ENCODE measurements around the gene UBE4B. TPM values are rescaled to one million over a fixed set of nuclear protein-coding genes. Genes with fewer than 3 reads are reported as not detected.
A peak's percentile ranks its signal among the peaks of the same experiment; 100 is the strongest.
"Not testable (repeated sequence)": the region's sequence is repeated elsewhere in the genome, so short reads cannot be mapped to it uniquely, and the experiment has no call there.

Gene UBE4B
- total RNA-seq, 1 experiment from 2014 or later: 54.7 TPM

- DNase-seq (ENCODE audit: low read depth, low spot score): no peak
- no peaks in the 10 kb centered on the region for H3K4me1 ChIP-seq (ENCODE audit: control insufficient read depth, insufficient read depth, low read length)
- intact Hi-C loops (cut with micrococcal nuclease; ENCODE audit: unreplicated experiment) (no loop called here), in situ Hi-C loops (cut with HindIII; ENCODE audit: low pct_unique_long_range_greater_than_20kb, low sequenced_read_pairs) (no loop called here)
- POLR2A ChIA-PET: no interaction called here
- H3K27me3 ChIP-seq (ENCODE audit: control insufficient read depth, insufficient read depth, low read length): no peaks in the 10 kb centered on the region
- no peak for ATAC-seq
- CTCF ChIA-PET: no interaction called here
- no TSS peak for BruUV-seq (replicated peaks)
- H3K4me3 ChIP-seq (ENCODE audit: low read depth in 2 of 2, low read length in 2 of 2): no peak overlapping the region
- H3K27ac ChIP-seq (ENCODE audit: low read length): no peak overlapping the region
- H3K9me3 ChIP-seq (ENCODE audit: control insufficient read depth, insufficient read depth, low read depth, low read length): no peaks in the 10 kb centered on the region
- no peaks in the 10 kb centered on the region for H3K36me3 ChIP-seq (ENCODE audit: control insufficient read depth, insufficient read depth, low read length)
- TF ChIP-seq REST (IDR thresholded peaks at IDR 0.05; ENCODE audit: insufficient read depth in 1 of 2, low read depth in 2 of 2, low read length in 1 of 2): no peak
- TF ChIP-seq SIN3A (IDR thresholded peaks at IDR 0.05; ENCODE audit: borderline replicate concordance, insufficient read depth, low read depth, low read length): no peak
- no peak for TF ChIP-seq POLR2AphosphoS5 (IDR thresholded peaks at IDR 0.05; ENCODE audit: low read depth, low read length)
- TF ChIP-seq TCF7L2 (IDR thresholded peaks at IDR 0.05; ENCODE audit: low read depth, low read length): no peak
Measured at GRCh38 chr1:10071640-10072039, 38.9 kb downstream of the UBE4B start.

- intact Hi-C loops (cut with micrococcal nuclease; ENCODE audit: unreplicated experiment); H3K4me1 ChIP-seq (ENCODE audit: control insufficient read depth, insufficient read depth, low read length); H3K36me3 ChIP-seq (ENCODE audit: control insufficient read depth, insufficient read depth, low read length); H3K27me3 ChIP-seq (ENCODE audit: control insufficient read depth, insufficient read depth, low read length); ATAC-seq; H3K27ac ChIP-seq (ENCODE audit: low read length); H3K9me3 ChIP-seq (ENCODE audit: control insufficient read depth, insufficient read depth, low read depth, low read length); H3K4me3 ChIP-seq (ENCODE audit: low read depth in 2 of 2, low read length in 2 of 2); DNase-seq (ENCODE audit: low read depth, low spot score); BruUV-seq (replicated peaks); in situ Hi-C loops (cut with HindIII; ENCODE audit: low pct_unique_long_range_greater_than_20kb, low sequenced_read_pairs); POLR2A ChIA-PET: not testable (repeated sequence)
- CTCF ChIA-PET: interaction anchor here (0.6 kb wide), 1 partner anchor 209 kb away, joined by 3 read pairs; no protein-coding TSS in a partner anchor
Measured at GRCh38 chr1:10073371-10073770, 40.6 kb downstream of the UBE4B start.

GRCh38 chr1:10074059-10074851, 41.5 kb downstream of the UBE4B start:
- Histone ChIP-seq H3K4me1 (ENCODE audit: control insufficient read depth, insufficient read depth, low read length) (no peaks in the 10 kb centered on the region), H3K4me3 (ENCODE audit: low read depth in 2 of 2, low read length in 2 of 2) (no peak overlapping the region), H3K27ac (ENCODE audit: low read length) (no peak overlapping the region), H3K27me3 (ENCODE audit: control insufficient read depth, insufficient read depth, low read length) (no peaks in the 10 kb centered on the region), H3K9me3 (ENCODE audit: control insufficient read depth, insufficient read depth, low read depth, low read length) (no peaks in the 10 kb centered on the region), H3K36me3 (ENCODE audit: control insufficient read depth, insufficient read depth, low read length) (no peaks in the 10 kb centered on the region)
- TF ChIP-seq CTCF (IDR thresholded peaks at IDR 0.05) (no peak), SIN3A (IDR thresholded peaks at IDR 0.05; ENCODE audit: borderline replicate concordance, insufficient read depth, low read depth, low read length) (no peak), TCF7L2 (IDR thresholded peaks at IDR 0.05; ENCODE audit: low read depth, low read length) (no peak), POLR2AphosphoS5 (IDR thresholded peaks at IDR 0.05; ENCODE audit: low read depth, low read length) (no peak), REST (IDR thresholded peaks at IDR 0.05; ENCODE audit: insufficient read depth in 1 of 2, low read depth in 2 of 2, low read length in 1 of 2) (no peak)
- ATAC-seq (no peak), DNase-seq (ENCODE audit: low read depth, low spot score) (peak; percentile 72)
- no TSS peak for BruUV-seq (replicated peaks)
- POLR2A ChIA-PET: no interaction called here
- in situ Hi-C loops (cut with HindIII; ENCODE audit: low pct_unique_long_range_greater_than_20kb, low sequenced_read_pairs) (no loop called here), intact Hi-C loops (cut with micrococcal nuclease; ENCODE audit: unreplicated experiment) (no loop called here)
- CTCF ChIA-PET: no interaction called here
